Activated T-cell treated with anti-CD3 and anti-CD28 coated beads, Interleukin-2, amount 50 U/mL, for 48 hours (primary cell): Measurements from ENCODE around the gene GPR21.

Experiments
- DNase-seq, 2 experiments: peaks; one replicate each; pipeline ENCODE4 v3.0.0-alpha.2; 2020

Gene GPR21

GRCh38 chr9:123034881-123035510 is 1.5 kb downstream of the GPR21 start:
- no peak for DNase-seq

GRCh38 chr9:123035791-123036190 is 2.3 kb downstream of the GPR21 start:
- no peak for DNase-seq

DNA sequence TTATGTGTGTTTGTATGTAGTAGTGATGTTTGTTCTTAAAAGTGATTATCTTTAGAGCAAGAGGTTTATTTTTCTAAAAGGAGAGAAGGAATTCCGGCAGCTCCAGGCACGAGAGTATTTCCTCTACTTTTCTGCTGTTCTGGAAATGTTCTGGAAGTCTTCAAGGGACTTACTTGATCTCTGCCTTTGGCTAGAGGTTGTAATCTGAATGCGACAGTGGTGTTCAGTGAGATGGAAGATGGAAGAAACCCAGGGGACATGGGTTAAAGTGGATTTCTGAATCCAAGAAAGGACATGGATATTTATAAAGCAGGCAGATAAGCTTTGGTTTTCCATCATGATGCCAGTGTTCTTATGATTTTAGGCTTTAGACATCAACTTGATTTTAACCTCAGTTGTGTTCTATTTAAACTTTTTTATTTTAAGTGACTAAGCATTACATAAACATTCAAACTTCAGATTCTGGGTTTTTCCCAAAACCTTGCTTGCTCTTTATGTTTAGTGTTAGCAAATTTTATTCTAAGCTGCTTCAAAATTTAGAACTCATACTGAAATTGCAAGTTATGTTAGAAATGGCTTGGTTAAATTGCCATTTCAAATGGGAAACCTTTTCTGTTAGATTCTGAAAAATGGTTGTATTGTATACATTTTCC is 3.6 kb downstream of the GPR21 start:
- no peak for DNase-seq

- DNase-seq, result no peak
These were observed 6.3 kb downstream of the GPR21 start for GRCh38 chr9:123039617-123040219.

- DNase-seq, result no peak
These were observed 7.3 kb downstream of the GPR21 start for GRCh38 chr9:123040801-123041200.

- no peak for DNase-seq
These were observed 8.0 kb downstream of the GPR21 start for GRCh38 chr9:123041489-123041888.

- no peak for DNase-seq
These were observed 9.8 kb downstream of the GPR21 start for GRCh38 chr9:123043081-123043939.

DNA sequence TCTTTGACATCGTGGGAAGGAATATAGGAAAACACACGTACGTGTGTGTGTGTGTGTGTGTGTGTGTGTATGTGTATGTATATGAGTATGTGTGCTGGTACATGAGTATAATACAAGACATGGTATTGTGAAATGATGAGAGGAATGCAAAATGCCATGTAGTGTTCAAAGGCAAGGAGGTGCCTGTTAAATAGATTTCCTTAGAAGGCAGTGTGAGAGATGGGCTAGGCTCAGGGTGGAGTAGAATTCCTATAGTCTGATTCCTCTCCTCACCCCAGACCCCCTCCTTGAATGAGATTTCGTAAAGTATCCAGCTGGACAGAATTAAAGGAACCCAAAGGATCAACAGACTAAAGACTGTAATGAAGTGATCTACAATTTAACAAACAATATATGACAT is 11.1 kb downstream of the GPR21 start:
- no peak for DNase-seq

DNA sequence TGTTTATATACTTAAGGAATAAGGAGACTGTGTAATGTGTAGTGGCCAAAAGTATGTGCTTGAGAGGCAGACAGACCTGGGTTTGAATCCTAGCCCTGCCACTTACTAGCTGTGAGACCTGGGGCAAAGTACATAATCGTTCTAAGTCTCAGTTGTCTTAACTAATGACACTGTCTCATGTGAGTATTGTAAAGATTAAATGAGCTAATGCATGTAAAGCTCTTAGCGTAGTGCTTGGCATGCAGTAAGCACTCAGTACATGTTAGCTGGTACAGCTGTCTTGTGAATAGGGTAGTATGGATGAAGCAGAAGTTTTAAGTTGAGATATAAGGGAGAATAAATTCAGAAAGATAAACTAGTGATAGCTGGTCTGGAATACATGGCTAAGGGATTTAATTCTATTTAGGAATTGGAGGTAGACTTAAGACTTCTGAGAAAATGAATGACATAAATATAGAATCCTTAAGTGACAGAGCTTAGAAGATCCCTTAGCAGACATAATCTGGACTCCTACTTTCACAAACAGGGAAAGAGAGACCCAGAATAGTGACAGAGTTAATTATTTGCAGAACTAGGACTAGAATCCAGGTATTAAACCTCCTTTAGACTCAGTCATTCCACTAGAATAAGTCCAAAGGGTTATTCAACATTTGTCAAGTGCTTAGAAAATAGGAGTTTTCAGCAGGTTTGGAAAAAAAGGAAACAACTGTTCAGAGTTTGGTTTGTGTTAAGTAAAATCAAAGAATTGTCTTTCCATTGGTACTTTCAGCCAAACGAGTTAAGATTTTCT is 13.1 kb downstream of the GPR21 start:
- DNase-seq, result no peak

DNA sequence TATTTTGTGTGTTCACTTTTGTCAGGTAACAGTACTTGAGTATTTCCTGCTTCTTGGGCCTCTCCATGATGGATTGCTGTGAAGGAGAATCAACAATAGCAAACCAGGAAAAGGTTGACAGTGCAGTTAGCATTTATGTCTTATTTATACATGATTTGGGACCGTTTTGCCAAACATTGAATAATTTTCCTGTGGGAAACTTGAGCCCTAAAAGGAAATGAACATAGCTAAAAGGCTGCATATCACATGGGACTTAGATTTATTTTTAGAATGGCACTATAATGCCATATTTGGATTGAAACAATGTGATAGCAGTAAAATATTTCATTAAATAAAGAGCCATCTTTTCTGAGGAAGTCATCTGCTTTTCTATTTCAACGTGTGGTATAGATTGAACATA is 15.3 kb downstream of the GPR21 start:
- no peak for DNase-seq

DNA sequence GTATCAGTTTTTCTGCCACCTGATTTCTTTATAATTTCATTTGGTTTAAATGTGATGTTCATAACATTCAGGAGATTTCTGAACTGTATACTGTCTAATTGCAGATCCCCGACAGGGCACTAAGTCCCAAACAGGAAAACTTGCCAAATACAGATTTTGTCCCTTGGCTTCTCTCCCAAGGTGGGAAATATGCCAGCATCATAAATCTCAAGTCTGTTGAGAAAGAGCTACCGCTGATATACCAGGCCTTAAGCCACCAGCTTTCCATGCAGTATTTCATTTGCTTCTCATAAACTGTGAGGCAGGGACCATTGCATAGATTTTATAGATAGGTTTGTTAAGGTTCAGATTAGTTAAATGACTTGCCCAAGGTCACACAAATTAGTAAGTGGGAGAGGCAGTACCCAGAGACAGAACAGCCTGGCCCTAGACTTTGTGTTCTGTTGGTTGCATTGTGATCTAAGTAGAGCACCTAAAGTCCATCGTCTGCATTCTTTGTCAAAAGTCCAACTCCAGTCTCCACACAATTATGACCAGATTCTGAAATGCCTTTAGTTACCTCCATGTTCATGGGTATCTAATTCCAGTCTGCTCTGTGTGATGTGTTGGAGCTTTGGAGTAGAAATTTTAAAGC is 16.2 kb downstream of the GPR21 start:
- DNase-seq, result no peak

DNA sequence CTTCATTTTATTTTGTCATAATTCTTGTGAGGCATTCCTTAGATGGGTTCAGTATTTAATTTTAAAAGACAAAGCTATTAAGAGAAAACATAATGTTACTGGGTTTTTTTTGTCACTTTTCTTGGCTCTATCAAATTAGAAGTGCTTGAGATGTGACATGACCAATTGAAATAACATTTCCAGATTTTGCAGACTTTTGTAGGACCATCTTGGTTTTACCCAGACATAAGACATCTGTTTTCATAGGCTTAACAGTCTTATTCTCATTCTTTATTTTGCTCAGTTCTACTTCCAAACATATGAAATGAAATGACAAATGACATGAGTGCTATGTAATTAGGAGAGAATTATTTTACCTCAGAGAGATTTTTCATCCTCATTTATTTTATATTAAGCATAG is 19.6 kb downstream of the GPR21 start:
- DNase-seq, result no peak

- no peak for DNase-seq
These were observed 20.2 kb downstream of the GPR21 start for GRCh38 chr9:123053711-123054110.

DNA sequence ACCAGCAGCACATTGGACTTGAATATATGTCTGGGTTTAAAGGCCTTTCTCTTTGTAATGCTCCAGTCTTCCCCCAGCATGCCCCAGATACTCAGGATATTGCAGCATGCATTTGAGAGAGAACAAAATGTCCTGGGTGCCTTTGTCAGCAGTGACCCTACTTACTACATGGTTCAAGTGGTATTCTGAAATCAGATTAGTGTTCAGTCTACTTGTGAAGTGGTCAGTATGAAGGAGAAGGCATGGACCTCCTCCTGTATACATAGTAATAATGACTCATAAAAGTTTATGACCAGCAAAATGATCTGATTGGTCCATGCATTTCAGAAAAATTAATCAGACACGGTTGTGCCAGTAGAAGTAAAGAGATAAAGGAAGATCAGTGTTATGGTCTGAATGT is 25.4 kb downstream of the GPR21 start:
- DNase-seq, result no peak

- no peak for DNase-seq
These were observed 26.2 kb downstream of the GPR21 start for GRCh38 chr9:123059472-123060220.

DNA sequence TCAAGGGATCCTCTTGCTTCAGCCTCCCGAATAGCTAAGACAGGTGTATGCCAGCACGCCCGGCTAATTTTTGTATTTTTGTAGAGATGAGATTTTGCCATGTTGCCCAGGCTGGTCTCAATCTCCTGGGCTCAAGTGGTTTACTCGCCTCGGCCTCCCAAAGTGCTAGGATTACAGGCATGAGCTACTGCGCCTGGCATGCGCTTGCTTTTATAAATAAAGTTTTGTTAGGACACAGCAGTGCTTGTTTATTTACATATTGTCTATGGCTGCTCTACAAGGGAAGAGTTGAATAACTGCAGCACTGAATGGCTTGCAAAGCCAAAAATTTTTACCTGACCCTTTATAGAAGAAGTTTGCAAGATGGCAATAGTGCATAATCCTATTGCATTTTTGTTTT is 27.7 kb downstream of the GPR21 start:
- DNase-seq, result no peak

GRCh38 chr9:123062351-123063176 is 29.1 kb downstream of the GPR21 start:
- no peak for DNase-seq

GRCh38 chr9:123063177-123063598 is 29.7 kb downstream of the GPR21 start:
- DNase-seq, result no peak

DNA sequence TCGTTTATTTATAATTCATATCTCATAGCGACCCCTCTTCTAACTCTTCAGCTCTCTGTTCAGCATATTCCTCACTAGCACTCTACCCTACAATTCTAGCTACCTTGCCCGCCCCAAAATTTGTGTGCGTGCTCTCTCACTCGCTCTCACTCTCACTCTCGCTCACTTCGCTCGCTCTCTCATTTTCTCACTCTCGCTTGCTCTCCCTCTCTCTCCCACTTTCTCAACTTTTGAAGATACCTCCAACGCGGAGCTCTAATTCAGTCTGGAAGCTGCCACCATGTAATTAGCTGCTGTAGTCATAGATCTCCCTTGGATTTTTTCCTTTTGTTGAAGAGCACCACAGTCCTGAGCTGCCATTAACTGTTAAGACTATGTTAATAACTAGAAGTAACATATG is 30.4 kb downstream of the GPR21 start:
- no peak for DNase-seq

DNA sequence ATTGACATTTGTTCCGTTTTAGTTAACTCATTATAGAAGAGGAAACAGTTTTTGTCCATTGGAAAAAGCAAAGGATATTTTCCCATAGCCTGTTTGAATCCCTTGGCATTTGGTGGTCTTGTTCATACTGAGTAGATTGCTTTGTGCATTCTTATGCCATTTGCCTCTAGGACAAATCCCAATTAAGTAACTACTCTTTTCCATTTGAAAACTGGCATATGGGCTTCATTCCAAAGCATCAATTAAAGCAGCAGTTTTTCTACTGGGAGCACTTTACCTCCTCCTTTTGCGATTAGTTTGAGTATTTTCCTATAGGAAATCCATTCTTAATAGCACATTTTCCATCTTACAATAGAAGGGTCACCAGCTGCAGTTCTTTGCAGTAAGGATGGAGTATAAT is 31.2 kb downstream of the GPR21 start:
- DNase-seq, result no peak

DNA sequence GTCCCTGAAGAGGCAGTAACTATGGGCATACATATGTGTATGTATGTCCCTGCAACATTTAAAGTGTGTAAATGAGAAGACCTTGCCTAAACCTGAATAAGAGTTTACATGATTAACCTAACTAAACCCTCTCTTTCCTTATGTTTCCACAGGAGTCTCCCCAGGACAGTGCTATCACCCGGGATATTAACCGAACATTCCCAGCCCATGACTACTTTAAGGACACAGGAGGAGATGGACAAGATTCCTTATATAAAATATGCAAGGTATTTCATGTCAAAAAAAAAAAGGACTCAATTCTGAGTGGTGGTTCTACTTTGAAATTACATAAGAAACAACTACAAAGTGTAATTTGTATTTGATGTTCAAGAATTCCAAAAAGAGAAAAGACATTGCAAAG is 31.7 kb downstream of the GPR21 start:
- DNase-seq, result no peak
